NCI-H2029 (cell line): ENCODE measurements around the gene ZNF75A.
"Not testable (repeated sequence)": the region's sequence is repeated elsewhere in the genome, so short reads cannot be mapped to it uniquely, and the experiment has no call there.

Experiments
- DNase-seq: peaks from one replicate; lab custom pipeline; 2025; lab: John Stamatoyannopoulos, UW

The ZNF75A gene

DNA sequence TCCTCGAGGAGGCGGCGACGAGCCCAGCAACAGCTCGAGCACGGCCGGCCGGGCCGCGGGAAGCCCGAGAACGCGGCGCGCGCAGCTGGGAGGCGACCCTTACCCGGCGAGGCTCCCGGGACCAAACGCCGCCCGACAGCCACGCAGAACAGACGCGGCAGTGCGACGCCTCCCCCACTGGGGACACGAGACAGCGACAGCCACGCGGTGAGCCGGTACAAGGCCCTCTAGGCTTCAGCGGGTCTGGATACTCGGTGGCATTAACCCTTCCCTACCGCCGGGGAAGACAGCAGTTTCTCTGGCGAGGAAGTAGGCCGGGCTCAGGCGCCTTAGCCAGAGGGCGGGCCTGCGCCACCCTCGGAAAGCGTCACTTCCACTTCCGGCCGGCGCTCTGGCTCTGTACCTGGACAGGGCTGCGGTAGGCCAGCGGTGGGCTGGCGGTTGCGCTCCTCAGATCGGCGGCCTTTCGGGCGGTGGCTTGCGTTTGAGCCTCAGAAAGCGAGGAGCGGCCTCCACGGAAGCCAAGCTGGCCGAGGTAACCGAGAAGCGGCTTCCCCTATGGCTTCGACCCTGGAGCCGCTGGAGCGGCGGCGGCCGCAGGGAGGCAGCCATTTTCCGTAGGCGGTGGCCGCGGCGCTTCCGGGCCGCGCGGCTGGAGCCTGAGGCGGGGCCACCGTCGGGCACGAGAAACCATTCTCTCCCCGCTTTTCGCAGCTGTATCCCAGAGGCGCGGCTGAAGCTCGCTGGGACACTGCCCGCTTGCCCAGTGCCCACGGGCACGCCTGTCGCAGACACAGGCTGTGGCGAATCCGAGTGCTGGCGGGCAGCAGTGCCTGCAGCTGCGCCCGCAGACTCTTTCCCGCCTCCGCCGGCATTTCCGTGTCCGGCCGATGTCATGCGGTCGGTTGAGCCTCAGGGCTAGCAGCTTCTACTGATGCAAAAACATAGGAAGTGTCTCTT, at the start of gene ZNF75A, which contains the start of gene TIGD7:
TSS of gene ZNF75A (plus strand) at position 389 of the 960 bp plus-strand sequence. CDS start 2,932 bp downstream, outside the sequence.
TSS of gene TIGD7 (minus strand) at position 322 of the 960 bp plus-strand sequence. CDS start 4,816 bp downstream, outside the sequence.
- DNase-seq, result peak; percentile 80

- DNase-seq, result no peak
Observed at GRCh38 chr16:3256146-3256865, 49.0 kb upstream of the ZNF75A start, which contains the start of gene MEFV. TSS of gene MEFV (minus strand) at chr16:3256633. CDS start at chr16:3256587, 46 bp downstream.

DNA sequence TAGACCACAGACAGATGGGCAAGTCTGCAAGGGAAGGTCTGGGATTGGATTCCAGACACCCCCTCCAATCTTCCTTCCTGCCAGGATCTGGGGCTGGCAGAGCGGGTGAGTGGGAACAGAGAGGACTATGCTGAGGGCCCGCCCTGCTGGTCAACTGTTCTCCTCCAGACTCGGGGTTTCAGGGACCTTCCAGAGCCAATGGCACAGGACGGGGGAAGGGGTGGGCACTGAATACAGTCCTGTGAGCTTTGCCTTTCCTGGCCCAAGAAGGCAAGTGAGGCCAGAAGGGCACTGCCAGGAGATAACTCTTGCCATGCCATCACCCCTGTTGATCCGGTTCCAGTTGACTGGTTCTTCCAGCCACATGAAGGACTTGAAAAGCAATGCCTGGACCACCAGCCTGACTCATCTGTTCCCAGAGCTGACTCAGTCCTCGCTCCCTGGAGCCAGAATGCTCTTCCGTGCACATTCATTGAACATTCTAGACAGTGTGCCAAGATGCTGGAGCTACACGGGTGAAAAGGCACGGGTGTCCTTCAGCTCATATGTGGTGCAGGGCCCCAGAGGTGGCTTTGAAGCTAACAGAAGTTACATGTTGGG, 48.3 kb upstream of the ZNF75A start:
- no peak for DNase-seq

DNA sequence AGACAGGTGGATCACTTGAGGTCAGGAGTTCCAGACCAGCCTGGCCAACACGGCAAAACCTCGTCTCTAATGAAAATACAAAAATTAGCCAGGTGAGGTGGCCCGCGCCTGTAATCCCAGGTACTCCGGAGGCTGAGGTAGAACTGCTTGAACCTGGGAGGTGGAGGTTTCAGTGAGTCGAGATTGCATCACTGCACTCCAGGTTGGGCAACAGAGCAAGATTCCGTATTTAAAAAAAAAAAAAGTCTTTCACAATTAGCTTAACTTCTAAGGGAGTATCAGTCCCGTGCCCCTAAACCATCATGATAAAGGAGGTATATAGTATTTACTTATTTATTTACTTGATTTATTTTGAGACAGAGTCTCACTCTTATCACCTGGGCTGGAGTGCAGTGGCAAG, 45.5 kb upstream of the ZNF75A start:
- no peak for DNase-seq

GRCh38 chr16:3262517-3262916, 42.8 kb upstream of the ZNF75A start:
- no peak for DNase-seq

GRCh38 chr16:3264137-3265036, 40.9 kb upstream of the ZNF75A start:
- peak; percentile 96 for DNase-seq

- no peak for DNase-seq
Observed at GRCh38 chr16:3266873-3267537, 38.3 kb upstream of the ZNF75A start.

DNA sequence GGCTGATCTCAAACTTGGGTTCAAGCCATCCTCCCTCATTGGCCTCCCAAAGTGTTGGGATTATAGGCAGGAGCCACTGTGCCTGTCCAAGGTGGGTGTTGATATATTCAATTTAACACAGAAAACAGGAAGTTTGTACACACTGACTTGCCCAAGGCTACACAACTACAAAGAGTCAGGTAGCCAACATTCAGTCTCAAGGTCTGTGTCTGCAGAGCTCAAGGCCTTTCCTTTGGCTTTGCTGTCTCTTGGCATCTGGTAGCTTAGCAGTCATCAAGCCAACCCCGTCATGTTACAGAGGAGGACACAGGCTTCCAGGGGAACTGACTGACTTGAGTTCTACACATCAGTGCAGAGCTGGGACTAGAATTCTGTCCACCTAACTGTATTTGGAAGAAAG, 37.0 kb upstream of the ZNF75A start:
- DNase-seq, result no peak

DNA sequence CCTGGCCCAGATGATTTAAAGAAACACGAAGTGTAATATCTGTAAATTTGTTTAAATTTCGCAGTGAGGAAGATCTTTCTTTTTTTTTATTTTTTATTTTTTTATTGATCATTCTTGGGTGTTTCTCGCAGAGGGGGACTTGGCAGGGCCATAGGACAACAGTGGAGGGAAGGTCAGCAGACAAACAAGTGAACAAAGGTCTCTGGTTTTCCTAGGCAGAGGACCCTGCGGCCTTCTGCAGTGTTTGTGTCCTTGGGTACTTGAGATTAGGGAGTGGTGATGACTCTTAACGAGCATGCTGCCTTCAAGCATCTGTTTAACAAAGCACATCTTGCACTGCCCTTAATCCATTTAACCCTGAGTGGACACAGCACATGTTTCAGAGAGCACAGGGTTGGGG, 34.6 kb upstream of the ZNF75A start:
- DNase-seq, result not testable (repeated sequence)

GRCh38 chr16:3271281-3271680, 34.0 kb upstream of the ZNF75A start:
- DNase-seq, result not testable (repeated sequence)

- DNase-seq, result no peak
Observed at GRCh38 chr16:3274490-3274889, 30.8 kb upstream of the ZNF75A start.

GRCh38 chr16:3274947-3275346, 30.4 kb upstream of the ZNF75A start:
- no peak for DNase-seq

- DNase-seq, result no peak
Observed at GRCh38 chr16:3276679-3277078, 28.6 kb upstream of the ZNF75A start.

- no peak for DNase-seq
Observed at GRCh38 chr16:3281222-3281820, 24.0 kb upstream of the ZNF75A start.

- DNase-seq, result peak; percentile 38
Observed at GRCh38 chr16:3282103-3282729, 23.1 kb upstream of the ZNF75A start.

GRCh38 chr16:3282730-3283542, 22.4 kb upstream of the ZNF75A start, which contains the start of gene ZNF263:
TSS of gene ZNF263 (plus strand) at chr16:3283491. CDS start at chr16:3283819, 328 bp downstream.
- DNase-seq, result peak; percentile 95

DNA sequence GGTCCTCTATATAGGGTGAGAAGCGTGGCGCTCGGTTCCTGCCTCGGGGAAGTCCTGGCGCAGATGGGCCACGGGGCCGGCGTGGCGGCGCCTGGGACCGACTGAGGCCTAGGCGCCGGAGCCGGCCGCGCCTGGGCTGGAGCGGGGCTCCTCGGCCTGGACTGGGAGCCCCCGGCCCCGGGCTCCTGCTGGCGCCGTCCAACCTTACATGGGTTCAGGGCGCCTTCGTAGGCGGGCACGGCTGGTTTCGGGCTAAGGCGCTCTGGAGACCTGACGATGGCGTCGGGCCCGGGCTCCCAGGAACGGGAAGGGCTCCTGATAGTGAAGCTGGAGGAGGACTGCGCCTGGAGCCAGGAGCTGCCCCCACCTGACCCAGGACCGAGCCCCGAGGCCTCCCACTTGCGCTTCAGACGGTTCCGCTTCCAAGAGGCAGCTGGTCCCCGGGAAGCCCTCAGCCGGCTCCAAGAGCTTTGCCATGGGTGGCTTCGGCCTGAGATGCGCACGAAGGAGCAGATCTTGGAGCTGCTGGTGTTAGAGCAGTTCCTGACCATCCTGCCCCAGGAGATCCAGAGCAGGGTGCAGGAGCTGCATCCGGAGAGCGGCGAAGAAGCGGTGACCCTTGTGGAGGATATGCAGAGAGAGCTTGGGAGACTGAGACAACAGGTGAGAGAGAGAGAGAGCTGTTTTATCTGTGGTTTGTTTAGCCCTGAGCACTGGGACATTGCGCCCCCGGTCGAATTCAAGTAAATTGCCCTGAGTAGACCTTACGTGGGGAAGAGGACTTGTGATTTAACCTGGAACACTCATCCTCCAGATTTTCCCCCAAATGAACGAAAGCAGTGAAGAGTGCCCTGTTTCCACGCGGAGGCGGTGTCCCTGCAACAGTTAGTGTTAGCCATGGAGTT, 21.5 kb upstream of the ZNF75A start:
- DNase-seq, result no peak

- DNase-seq, result no peak
Observed at GRCh38 chr16:3285131-3285530, 20.2 kb upstream of the ZNF75A start.
